Subcutaneous preadipocyte (primary cell): Measurements from ENCODE around the gene PTER. TPM values are rescaled to one million over a fixed set of nuclear protein-coding genes. Genes with fewer than 3 reads are reported as not detected.

Source experiments
- small RNA-seq: library from RNA; depleted of rRNA; stranded (forward); fragments of <200 nt; gene quantifications from one replicate; pipeline ENCODE3, GENCODE V24; 2012
- total RNA-seq: library from RNA; depleted of rRNA; stranded (reverse); fragments of >200 nt; gene quantifications from 2 replicates; pipeline ENCODE4 v1.2.3, GENCODE V29; 2012

The PTER gene, protein sequence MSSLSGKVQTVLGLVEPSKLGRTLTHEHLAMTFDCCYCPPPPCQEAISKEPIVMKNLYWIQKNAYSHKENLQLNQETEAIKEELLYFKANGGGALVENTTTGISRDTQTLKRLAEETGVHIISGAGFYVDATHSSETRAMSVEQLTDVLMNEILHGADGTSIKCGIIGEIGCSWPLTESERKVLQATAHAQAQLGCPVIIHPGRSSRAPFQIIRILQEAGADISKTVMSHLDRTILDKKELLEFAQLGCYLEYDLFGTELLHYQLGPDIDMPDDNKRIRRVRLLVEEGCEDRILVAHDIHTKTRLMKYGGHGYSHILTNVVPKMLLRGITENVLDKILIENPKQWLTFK
- total RNA-seq = 15.1 and 19.1 TPM in 2 replicates

DNA sequence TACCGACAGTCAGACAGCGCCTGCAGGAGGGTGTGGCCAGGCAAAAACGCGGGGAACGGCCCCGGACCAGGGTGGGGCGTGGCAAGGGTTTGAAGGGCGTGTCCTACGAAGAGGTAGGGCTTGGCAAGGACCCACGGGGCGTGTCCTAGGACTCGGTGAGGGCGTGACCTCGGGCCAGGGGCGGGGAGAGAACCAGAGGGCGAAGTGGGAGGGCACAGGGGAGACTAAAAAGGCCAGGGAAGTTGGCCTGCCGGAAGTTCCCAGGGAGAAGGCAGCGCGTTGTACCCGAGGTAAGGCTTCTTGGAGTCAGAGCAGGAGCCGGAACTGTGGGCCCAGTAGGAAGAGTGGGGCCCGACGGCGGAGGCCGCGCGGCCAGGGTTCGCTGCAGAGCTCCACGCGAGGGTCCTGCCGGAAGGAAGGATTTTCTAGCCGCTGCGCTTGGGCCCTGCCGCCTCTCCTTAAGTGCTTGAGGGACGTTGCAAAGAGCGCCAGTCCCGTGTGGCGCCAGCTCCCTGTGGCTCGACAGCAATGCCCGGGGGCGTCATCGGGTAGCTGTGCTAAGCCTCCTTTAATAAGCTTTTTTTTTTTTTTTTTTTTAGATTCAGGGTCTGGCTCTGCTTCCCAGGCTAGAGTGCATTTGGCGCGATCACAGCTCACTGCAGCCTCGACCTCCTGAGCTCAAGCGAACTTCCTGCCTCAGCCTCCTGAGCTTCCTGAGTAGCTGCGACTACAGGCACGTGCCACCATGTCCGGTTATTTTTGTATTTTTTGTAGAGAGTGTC, at the start of gene PTER:
Gene PTER (plus strand): TSS at position 253 of the 782 bp plus-strand sequence. CDS start 47,375 bp downstream, outside the sequence.

DNA sequence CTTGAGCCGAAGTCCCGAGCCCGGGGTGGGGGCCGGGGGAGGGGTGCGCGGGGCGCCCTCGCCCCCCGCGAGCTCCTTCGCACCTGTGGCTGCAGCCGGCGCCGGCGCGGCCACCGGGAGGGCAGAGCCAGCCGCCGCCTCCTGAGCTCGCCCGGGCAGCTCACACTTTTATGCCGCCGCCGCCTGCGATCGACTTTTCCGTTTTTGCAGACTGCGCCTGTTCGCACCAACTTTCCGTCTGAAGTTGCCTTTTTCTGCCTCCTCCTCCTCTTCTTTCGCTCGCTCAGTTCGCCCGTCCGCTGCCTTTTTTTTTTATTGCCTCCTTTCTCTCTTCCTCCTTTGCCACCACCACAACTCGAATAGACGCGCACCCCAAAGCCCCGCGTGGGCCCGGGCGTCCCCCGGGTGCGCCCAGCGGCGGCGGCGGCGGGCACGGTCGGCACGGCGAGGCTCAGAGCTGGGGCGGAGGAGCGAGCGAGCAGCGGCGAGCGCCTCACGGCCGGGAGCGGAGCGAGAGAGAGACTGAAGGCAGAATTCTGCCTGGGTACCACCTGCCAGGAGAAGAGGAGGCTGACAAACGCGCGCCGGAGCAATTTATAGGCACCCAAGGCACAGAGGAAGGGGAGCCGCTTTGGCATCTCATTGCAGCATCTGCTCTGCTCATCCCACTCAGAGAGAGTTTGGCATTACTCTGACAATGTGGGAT, 84.7 kb downstream of the PTER start, which contains the start of gene C1QL3:
Gene C1QL3 (minus strand): TSS at position 569 of the 706 bp plus-strand sequence. CDS start 814 bp downstream, outside the sequence.

Small RNA genes within 50 kb of the gene (small RNA-seq; reads per million reads assigned to genes)
- gene RNU2-18P = 1.1 reads per million, percentile 60 among the genes with 10 or more reads in this experiment

Other genes starting within 250 kb of the PTER start
- gene C1QL3, start 84.9 kb downstream of the PTER start, total RNA-seq = not detected in 2 replicates